ENCODE data around the gene ING1.
"Not testable (repeated sequence)": the region's sequence is repeated elsewhere in the genome, so short reads cannot be mapped to it uniquely, and the experiment has no call there.

Gene ING1

GRCh38 chr13:110712849-110713641 is 455 bp upstream of the ING1 start:
- in situ Hi-C loops (cut with HindIII; ENCODE audit: low pct_unique_long_range_greater_than_20kb, low sequenced_read_pairs): no loop called here
- no peak for TF ChIP-seq JUND (IDR thresholded peaks at IDR 0.05; ENCODE audit: low read depth)
- peak; percentile 94 to 99 for DNase-seq (ENCODE audit: low read depth in 1 of 2, low spot score in 1 of 2)

DNA sequence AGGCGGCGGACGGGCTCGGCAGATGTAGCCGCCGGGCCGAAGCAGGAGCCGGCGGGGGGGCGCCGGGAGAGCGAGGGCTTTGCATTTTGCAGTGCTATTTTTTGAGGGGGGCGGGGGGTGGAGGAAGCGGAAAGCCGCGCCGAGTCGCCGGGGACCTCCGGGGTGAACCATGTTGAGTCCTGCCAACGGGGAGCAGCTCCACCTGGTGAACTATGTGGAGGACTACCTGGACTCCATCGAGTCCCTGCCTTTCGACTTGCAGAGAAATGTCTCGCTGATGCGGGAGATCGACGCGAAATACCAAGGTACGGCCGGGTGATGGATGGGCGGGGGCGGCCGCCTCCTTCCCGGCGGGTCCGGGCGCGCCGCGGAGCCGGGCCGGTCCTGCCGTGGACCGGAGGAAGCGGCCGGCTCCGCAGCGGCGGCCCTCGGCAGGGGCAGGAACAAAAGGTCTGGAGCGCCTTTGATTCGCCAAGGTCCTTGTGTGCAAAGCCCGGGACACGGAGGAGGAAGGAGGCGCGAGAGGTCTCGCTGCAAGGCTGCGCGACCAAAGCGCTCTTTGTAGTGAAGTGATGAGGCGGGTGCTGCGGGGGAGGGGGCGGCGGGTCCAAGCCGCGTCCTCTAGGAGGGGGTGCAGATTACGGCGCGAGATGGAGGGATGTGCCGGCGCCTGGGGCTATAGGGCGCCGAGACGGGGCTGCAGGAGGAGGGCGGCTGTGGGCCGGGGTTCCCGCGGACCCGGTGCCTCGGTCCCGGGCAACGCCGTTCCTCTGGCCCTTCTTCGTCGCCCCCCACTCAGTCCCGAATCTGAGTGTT is 689 bp downstream of the ING1 start:
- no peak for TF ChIP-seq JUND (IDR thresholded peaks at IDR 0.05; ENCODE audit: low read depth)
- DNase-seq (ENCODE audit: low read depth in 1 of 2, low spot score in 1 of 2): peak in 1 of 2 experiments; percentile 65
- in situ Hi-C loops (cut with HindIII; ENCODE audit: low pct_unique_long_range_greater_than_20kb, low sequenced_read_pairs): no loop called here

DNA sequence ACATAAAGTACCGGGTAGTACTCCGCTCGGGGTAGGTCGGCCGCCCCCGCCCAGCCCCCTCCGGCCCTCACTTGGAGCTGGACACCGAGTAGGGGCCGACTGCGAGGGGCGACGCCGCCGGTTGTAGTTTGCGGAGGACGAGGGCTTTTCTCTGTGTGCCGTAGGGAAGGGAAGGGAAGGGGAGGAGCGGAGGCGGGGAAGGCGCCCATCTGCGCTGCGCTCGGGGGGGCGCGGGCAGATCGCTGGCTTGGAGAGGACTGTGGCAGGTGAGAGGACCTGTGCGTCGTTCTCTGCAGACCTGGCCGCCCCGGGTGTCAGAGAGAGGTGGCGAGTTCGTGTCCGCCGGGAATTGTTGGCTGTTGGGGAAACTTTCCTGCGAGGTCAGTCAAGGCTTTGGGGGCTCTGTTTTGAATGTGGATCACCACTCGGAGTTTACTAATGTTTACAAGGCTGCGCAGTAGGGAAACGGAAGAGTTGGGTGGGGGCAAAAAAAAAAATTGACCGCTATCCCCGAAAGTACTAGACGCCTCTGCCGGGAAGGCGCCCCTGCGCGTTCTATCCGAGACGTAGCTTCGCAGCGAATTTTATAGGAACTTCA is 1.4 kb downstream of the ING1 start:
- TF ChIP-seq JUND (IDR thresholded peaks at IDR 0.05; ENCODE audit: low read depth): no peak
- peak in 1 of 2 experiments; percentile 54 for DNase-seq (ENCODE audit: low read depth in 1 of 2, low spot score in 1 of 2)

DNA sequence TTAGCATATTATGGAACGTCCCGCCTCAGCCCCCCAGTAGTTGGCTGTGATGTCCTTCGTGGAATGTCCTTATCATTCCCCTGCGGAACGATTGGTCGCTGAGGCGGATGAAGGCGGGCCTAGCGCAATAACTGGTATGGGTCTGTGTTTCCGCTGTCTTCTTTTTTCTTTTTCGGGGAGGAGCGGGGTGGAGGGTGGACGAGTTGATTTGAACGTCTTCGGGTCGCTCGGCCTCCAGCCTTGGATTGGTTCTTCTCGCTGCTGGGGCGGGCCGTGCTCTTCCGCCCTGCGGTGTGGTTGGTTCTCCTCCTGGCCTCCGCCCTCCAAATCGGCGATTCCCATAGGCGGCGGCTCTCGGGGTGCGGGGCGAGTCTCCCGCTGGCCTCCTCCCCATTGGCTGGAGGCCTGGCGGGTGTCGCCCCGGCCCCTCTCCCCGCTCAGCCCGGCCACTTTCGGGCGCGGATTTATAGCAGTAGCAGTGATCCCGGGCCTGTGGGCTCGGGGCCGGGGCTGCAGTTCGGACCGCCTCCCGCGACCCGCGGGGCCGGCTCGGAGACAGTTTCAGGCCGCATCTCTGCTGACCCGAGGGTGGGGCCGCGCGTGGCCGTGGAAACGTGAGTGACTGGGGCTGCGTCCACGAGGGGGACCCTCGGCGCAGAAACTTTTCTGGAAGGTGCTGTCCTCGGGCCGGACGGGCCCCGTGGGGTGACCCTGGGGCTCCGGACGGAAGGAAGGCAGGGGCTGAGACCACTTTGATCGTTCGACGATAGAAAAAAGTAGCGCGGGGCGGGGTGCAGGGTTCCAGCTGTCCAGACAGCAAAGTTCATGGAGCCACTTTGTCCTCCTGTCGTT is 2.1 kb downstream of the ING1 start:
- TF ChIP-seq JUND (IDR thresholded peaks at IDR 0.05; ENCODE audit: low read depth): no peak
- in situ Hi-C loops (cut with HindIII; ENCODE audit: low pct_unique_long_range_greater_than_20kb, low sequenced_read_pairs): no loop called here
- DNase-seq (ENCODE audit: low read depth in 1 of 2, low spot score in 1 of 2): peak; percentile 88 to 99

More for the DNA sequence above, 1.4 kb downstream of the ING1 start:
- in situ Hi-C loops (cut with HindIII; ENCODE audit: low pct_unique_long_range_greater_than_20kb, low sequenced_read_pairs): no loop called here

DNA sequence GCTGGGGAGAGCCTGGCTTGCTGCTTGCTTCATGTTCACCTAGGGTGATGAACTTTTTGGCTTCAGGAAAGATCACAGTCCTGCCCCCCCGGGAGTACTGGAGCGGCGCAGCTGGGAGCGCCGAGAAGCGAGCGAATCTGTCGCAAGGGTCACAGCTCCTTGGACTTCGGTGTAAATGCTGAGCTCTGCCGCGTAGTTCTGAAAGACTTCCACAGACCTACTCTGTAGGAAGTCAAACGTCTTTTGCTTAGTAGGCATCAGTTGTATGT is 2.7 kb downstream of the ING1 start:
- DNase-seq (ENCODE audit: low read depth in 1 of 2, low spot score in 1 of 2): peak in 1 of 2 experiments; percentile 17

DNA sequence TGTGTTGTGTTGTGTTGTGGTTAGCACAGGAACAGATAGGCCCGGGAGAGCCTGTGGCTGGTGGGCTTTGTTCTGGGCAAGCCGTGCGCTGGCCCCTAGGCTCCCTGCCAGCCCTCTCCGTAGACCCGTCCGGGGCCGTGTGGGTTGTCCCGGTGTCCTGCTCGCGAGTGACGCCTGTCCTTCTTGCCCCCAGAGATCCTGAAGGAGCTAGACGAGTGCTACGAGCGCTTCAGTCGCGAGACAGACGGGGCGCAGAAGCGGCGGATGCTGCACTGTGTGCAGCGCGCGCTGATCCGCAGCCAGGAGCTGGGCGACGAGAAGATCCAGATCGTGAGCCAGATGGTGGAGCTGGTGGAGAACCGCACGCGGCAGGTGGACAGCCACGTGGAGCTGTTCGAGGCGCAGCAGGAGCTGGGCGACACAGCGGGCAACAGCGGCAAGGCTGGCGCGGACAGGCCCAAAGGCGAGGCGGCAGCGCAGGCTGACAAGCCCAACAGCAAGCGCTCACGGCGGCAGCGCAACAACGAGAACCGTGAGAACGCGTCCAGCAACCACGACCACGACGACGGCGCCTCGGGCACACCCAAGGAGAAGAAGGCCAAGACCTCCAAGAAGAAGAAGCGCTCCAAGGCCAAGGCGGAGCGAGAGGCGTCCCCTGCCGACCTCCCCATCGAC is 5.7 kb downstream of the ING1 start:
- no peak for DNase-seq (ENCODE audit: low read depth in 1 of 2, low spot score in 1 of 2)
- in situ Hi-C loops (cut with HindIII; ENCODE audit: low pct_unique_long_range_greater_than_20kb, low sequenced_read_pairs): no loop called here
- no peak for TF ChIP-seq JUND (IDR thresholded peaks at IDR 0.05; ENCODE audit: low read depth)

More for the DNA sequence above, 2.7 kb downstream of the ING1 start:
- in situ Hi-C loops (cut with HindIII; ENCODE audit: low pct_unique_long_range_greater_than_20kb, low sequenced_read_pairs): no loop called here
- TF ChIP-seq JUND (IDR thresholded peaks at IDR 0.05; ENCODE audit: low read depth): no peak

GRCh38 chr13:110722971-110723370 is 9.5 kb downstream of the ING1 start:
- in situ Hi-C loops (cut with HindIII; ENCODE audit: low pct_unique_long_range_greater_than_20kb, low sequenced_read_pairs): no loop called here
- no peak for TF ChIP-seq JUND (IDR thresholded peaks at IDR 0.05; ENCODE audit: low read depth)
- no peak for DNase-seq (ENCODE audit: low read depth in 1 of 2, low spot score in 1 of 2)

DNA sequence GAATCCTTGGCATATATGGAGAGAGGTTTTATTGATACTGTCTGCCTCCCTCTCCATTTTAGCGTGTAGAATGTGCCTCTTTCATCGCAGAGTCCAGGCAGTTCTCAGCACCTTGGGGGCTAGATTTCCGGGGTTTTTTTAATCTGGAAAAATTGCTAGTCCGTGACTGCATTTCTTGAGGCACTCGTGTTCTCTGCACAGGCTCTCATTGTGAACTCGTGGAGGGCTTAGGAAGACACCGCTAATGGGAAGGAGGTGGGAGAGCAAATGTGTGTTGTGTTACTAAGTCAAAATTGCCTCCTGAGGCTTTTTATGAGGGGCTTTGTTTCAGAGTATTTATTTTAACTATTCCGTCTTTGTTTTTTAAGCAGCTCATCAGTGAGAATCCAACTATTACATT is 10.1 kb downstream of the ING1 start:
- in situ Hi-C loops (cut with HindIII; ENCODE audit: low pct_unique_long_range_greater_than_20kb, low sequenced_read_pairs): no loop called here
- DNase-seq (ENCODE audit: low read depth in 1 of 2, low spot score in 1 of 2): no peak
- no peak for TF ChIP-seq JUND (IDR thresholded peaks at IDR 0.05; ENCODE audit: low read depth)

GRCh38 chr13:110726153-110726552 is 12.7 kb downstream of the ING1 start:
- in situ Hi-C loops (cut with HindIII; ENCODE audit: low pct_unique_long_range_greater_than_20kb, low sequenced_read_pairs): not testable (repeated sequence)

DNA sequence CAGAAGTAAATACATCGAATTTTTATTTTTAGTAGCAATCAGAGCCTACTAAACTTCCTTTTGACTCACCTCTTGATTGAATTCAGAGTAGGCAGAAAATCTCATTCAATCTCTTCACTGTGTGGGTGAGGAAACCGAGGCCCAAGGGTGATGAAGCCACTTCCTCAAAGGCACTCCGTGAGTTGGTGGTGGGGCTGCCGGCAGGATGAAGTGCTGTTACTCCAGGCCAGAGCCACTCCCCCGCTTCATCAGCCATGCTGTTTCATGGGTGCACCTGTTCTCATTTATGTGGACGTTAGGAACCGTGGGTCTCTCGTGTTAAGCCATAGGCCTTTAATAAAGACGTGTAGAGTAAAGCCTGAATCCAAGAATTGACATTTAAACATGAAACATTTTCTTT is 13.2 kb downstream of the ING1 start:
- in situ Hi-C loops (cut with HindIII; ENCODE audit: low pct_unique_long_range_greater_than_20kb, low sequenced_read_pairs): no loop called here
- TF ChIP-seq JUND (IDR thresholded peaks at IDR 0.05; ENCODE audit: low read depth): no peak
- DNase-seq (ENCODE audit: low read depth in 1 of 2, low spot score in 1 of 2): no peak

More at GRCh38 chr13:110726153-110726552, 12.7 kb downstream of the ING1 start:
- DNase-seq (ENCODE audit: low read depth in 1 of 2, low spot score in 1 of 2): not testable (repeated sequence)

DNA sequence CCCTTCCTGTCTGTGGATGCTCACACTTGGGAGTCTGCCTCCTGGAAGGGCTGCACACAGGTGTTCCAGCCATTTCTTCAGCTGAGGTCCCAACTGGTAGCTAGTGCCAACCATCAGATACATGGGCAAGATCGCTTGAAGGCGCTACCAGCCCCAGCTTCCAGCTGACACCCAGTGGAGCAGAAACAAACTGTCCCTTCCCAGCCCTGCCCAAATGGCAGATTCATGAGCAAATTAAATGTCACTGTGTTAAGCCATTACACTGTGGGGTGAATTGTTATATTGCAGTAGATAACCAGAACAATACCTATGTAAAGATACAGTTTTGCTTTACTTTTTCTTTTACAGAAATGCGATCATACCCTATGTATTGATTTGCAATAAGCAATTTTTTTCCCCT is 17.6 kb downstream of the ING1 start:
- DNase-seq (ENCODE audit: low read depth in 1 of 2, low spot score in 1 of 2): no peak
- TF ChIP-seq JUND (IDR thresholded peaks at IDR 0.05; ENCODE audit: low read depth): no peak
- in situ Hi-C loops (cut with HindIII; ENCODE audit: low pct_unique_long_range_greater_than_20kb, low sequenced_read_pairs): no loop called here

GRCh38 chr13:110734561-110734960 is 21.1 kb downstream of the ING1 start:
- in situ Hi-C loops (cut with HindIII; ENCODE audit: low pct_unique_long_range_greater_than_20kb, low sequenced_read_pairs): no loop called here

More at GRCh38 chr13:110734561-110734960, 21.1 kb downstream of the ING1 start:
- no peak for TF ChIP-seq JUND (IDR thresholded peaks at IDR 0.05; ENCODE audit: low read depth)
- no peak for DNase-seq (ENCODE audit: low read depth in 1 of 2, low spot score in 1 of 2)

Measured in T47D (cell line).